Mesendoderm (in vitro differentiated cells): ENCODE data around the gene LCE2D.
"Not testable (repeated sequence)": the region's sequence is repeated elsewhere in the genome, so short reads cannot be mapped to it uniquely, and the experiment has no call there.

Experiments
- DNase-seq: peaks from one replicate; pipeline ENCODE4 v3.0.0; 2013
- H2AK5ac ChIP-seq: 2 replicates; pipeline ENCODE4 v1.6.1; 2013; ENCODE audit warnings: low read length, inconsistent platforms
- H2BK120ac ChIP-seq: 2 replicates; pipeline ENCODE4 v1.6.1; 2013; ENCODE audit warnings: low read depth, mild to moderate bottlenecking, low read length, moderate library complexity, mixed read lengths
- H2BK15ac ChIP-seq: replicated peaks from 2 replicates; pipeline ENCODE4 v1.6.1; 2013; ENCODE audit warnings: low read depth, mild to moderate bottlenecking, moderate library complexity
- H2BK5ac ChIP-seq: 2 replicates; pipeline ENCODE4 v1.6.1; 2013; ENCODE audit warnings: low read length, inconsistent platforms
- H3K18ac ChIP-seq: 2 replicates; pipeline ENCODE4 v1.6.1; 2013; ENCODE audit warnings: mild to moderate bottlenecking, low read length, mixed read lengths
- H3K23ac ChIP-seq: one replicate; pipeline ENCODE4 v1.6.1; 2013; ENCODE audit warnings: low read length
- H3K27ac ChIP-seq: 2 replicates; pipeline ENCODE4 v1.5.1; 2013; ENCODE audit warnings: low read depth, mild to moderate bottlenecking, inconsistent platforms, low read length, moderate library complexity
- H3K27me3 ChIP-seq: 2 replicates; pipeline ENCODE4 v1.6.1; 2013; ENCODE audit warnings: low read length, control low read depth, mild to moderate bottlenecking, inconsistent platforms; ENCODE audit not compliant: insufficient read depth, poor library complexity
- H3K36me3 ChIP-seq: 2 replicates; pipeline ENCODE4 v1.6.1; 2013; ENCODE audit warnings: low read length, inconsistent platforms; ENCODE audit not compliant: control insufficient read depth, insufficient read depth
- H3K4ac ChIP-seq: one replicate; pipeline ENCODE4 v1.6.1; 2013; ENCODE audit warnings: low read depth, mild to moderate bottlenecking, low read length, moderate library complexity
- H3K4me1 ChIP-seq: 2 replicates; pipeline ENCODE4 v1.6.1; 2013; ENCODE audit warnings: low read depth, low read length, inconsistent platforms; ENCODE audit not compliant: control insufficient read depth
- H3K4me2 ChIP-seq: 2 replicates; pipeline ENCODE4 v1.6.1; 2013; ENCODE audit warnings: low read length
- H3K4me3 ChIP-seq: 2 replicates; pipeline ENCODE4 v1.5.1; 2013; ENCODE audit warnings: mild to moderate bottlenecking, low read length
- H3K56ac ChIP-seq: one replicate; pipeline ENCODE4 v1.6.1; 2013; ENCODE audit warnings: low read length
- H3K79me1 ChIP-seq: 2 replicates; pipeline ENCODE4 v1.6.1; 2013; ENCODE audit warnings: low read length, inconsistent platforms
- H3K79me2 ChIP-seq: 2 replicates; pipeline ENCODE4 v1.6.1; 2013; ENCODE audit warnings: mild to moderate bottlenecking, low read length; ENCODE audit not compliant: control insufficient read depth, insufficient read depth
- H3K9ac ChIP-seq: 2 replicates; pipeline ENCODE4 v1.6.1; 2013; ENCODE audit warnings: low read length, inconsistent platforms
- H4K5ac ChIP-seq: one replicate; pipeline ENCODE4 v1.6.1; 2013; ENCODE audit warnings: low read length
- H4K8ac ChIP-seq: one replicate; pipeline ENCODE4 v1.6.1; 2013; ENCODE audit warnings: low read depth, mild to moderate bottlenecking, control low read depth, low read length, moderate library complexity
- WGBS: extraction: QIAGEN DNeasy Blood & Tissue Kit; methylation state at CpG from one replicate; pipeline ENCODE4 v1.1.7; 2013; ENCODE audit warnings: low lambda C conversion rate, missing lambda C conversion rate; ENCODE audit not compliant: insufficient coverage; ENCODE audit errors: extremely low coverage; 5-methylcytosine and 5-hydroxymethylcytosine counted together

The LCE2D gene

GRCh38 chr1:152654110-152654509 lies 9.1 kb upstream of the LCE2D start:
- Histone ChIP-seq H4K8ac (no peak overlapping the region), H3K4ac (no peak overlapping the region), H3K4me3 (no peak overlapping the region), H3K79me2 (no peaks in the 10 kb centered on the region), H3K79me1 (no peaks in the 10 kb centered on the region), H3K4me1 (no peaks in the 10 kb centered on the region), H3K27ac (no peak overlapping the region), H3K4me2 (no peak overlapping the region), H4K5ac (no peak overlapping the region), H3K27me3 (no peaks in the 10 kb centered on the region), H3K18ac (no peak overlapping the region), H2BK15ac (no peak overlapping the region), H2BK120ac (no peak overlapping the region), H2AK5ac (no peak overlapping the region), H3K23ac (no peak overlapping the region), H3K9ac (no peak overlapping the region), H3K36me3 (no peaks in the 10 kb centered on the region), H2BK5ac (no peak overlapping the region), H3K56ac (no peak overlapping the region)
- no CpG with 5 or more reads among the region's 10 CpGs for WGBS
- DNase-seq, result peak; percentile 68

- Histone ChIP-seq H3K18ac (no peak overlapping the region), H3K79me1 (no peaks in the 10 kb centered on the region), H3K79me2 (no peaks in the 10 kb centered on the region), H4K5ac (no peak overlapping the region), H3K56ac (no peak overlapping the region), H3K9ac (no peak overlapping the region), H3K4me1 (no peaks in the 10 kb centered on the region), H3K36me3 (no peaks in the 10 kb centered on the region), H3K23ac (no peak overlapping the region), H2BK15ac (no peak overlapping the region), H2AK5ac (no peak overlapping the region), H3K4me3 (no peak overlapping the region), H3K4ac (no peak overlapping the region), H2BK120ac (no peak overlapping the region), H3K4me2 (no peak overlapping the region), H3K27me3 (no peaks in the 10 kb centered on the region), H3K27ac (no peak overlapping the region), H4K8ac (no peak overlapping the region), H2BK5ac (no peak overlapping the region)
- no peak for DNase-seq
- no CpG with 5 or more reads among the region's 2 CpGs for WGBS
Observed at GRCh38 chr1:152656459-152656858, 6.7 kb upstream of the LCE2D start.

GRCh38 chr1:152657677-152658076 lies 5.5 kb upstream of the LCE2D start:
- Histone ChIP-seq H3K4me1 (no peaks in the 10 kb centered on the region), H3K9ac (no peak overlapping the region), H3K79me2 (no peaks in the 10 kb centered on the region), H4K5ac (no peak overlapping the region), H3K4me3 (no peak overlapping the region), H2BK15ac (no peak overlapping the region), H3K18ac (no peak overlapping the region), H3K27me3 (no peaks in the 10 kb centered on the region), H3K4ac (no peak overlapping the region), H2BK120ac (no peak overlapping the region), H3K56ac (no peak overlapping the region), H3K4me2 (no peak overlapping the region), H3K27ac (no peak overlapping the region), H4K8ac (no peak overlapping the region), H3K23ac (no peak overlapping the region), H3K36me3 (no peaks in the 10 kb centered on the region), H2AK5ac (no peak overlapping the region), H3K79me1 (no peaks in the 10 kb centered on the region), H2BK5ac (no peak overlapping the region)
- no CpG with 5 or more reads among the region's 4 CpGs for WGBS
- DNase-seq, result no peak

- WGBS, result no CpG with 5 or more reads among the region's 3 CpGs
- H3K79me2 ChIP-seq, result no peaks in the 10 kb centered on the region
Observed at GRCh38 chr1:152658649-152659048, 4.5 kb upstream of the LCE2D start.

GRCh38 chr1:152666171-152666570 lies 3.0 kb downstream of the LCE2D start:
- H3K4me2 ChIP-seq, H3K36me3 ChIP-seq, H3K4ac ChIP-seq, H2BK15ac ChIP-seq, H3K4me3 ChIP-seq, H3K27me3 ChIP-seq, H2AK5ac ChIP-seq, H2BK120ac ChIP-seq, H3K27ac ChIP-seq, H4K5ac ChIP-seq, H3K79me1 ChIP-seq, H2BK5ac ChIP-seq, H3K56ac ChIP-seq, H3K9ac ChIP-seq, H3K23ac ChIP-seq, DNase-seq, H3K79me2 ChIP-seq, H4K8ac ChIP-seq, H3K18ac ChIP-seq, H3K4me1 ChIP-seq: not testable (repeated sequence)
- no CpG with 5 or more reads among the region's 1 CpG for WGBS

More at GRCh38 chr1:152658649-152659048, 4.5 kb upstream of the LCE2D start:
- H2BK15ac ChIP-seq, result no peak overlapping the region
- H3K36me3 ChIP-seq, result no peaks in the 10 kb centered on the region
- H3K27ac ChIP-seq, result no peak overlapping the region
- H3K4me3 ChIP-seq, result peak overlapping the region; percentile 6
- no peak overlapping the region for H4K8ac ChIP-seq
- H3K4ac ChIP-seq, result no peak overlapping the region
- H3K4me1 ChIP-seq, result no peaks in the 10 kb centered on the region
- no peak overlapping the region for H2BK5ac ChIP-seq
- DNase-seq, result no peak
- H3K27me3 ChIP-seq, result no peaks in the 10 kb centered on the region
- H2AK5ac ChIP-seq, result no peak overlapping the region
- H4K5ac ChIP-seq, result no peak overlapping the region
- no peak overlapping the region for H3K9ac ChIP-seq
- H3K18ac ChIP-seq, result no peak overlapping the region
- H3K4me2 ChIP-seq, result no peak overlapping the region
- H2BK120ac ChIP-seq, result no peak overlapping the region
- H3K23ac ChIP-seq, result no peak overlapping the region
- H3K79me1 ChIP-seq, result no peaks in the 10 kb centered on the region
- no peak overlapping the region for H3K56ac ChIP-seq

GRCh38 chr1:152667648-152668047 lies 4.5 kb downstream of the LCE2D start:
- no peak overlapping the region for H3K23ac ChIP-seq
- no CpG with 5 or more reads among the region's 5 CpGs for WGBS
- no peak overlapping the region for H3K27ac ChIP-seq

More at GRCh38 chr1:152667648-152668047, 4.5 kb downstream of the LCE2D start:
- Histone ChIP-seq H3K79me2 (no peaks in the 10 kb centered on the region), H3K4ac (no peak overlapping the region), H3K27me3 (no peaks in the 10 kb centered on the region), H2BK5ac (no peak overlapping the region), H3K36me3 (no peaks in the 10 kb centered on the region), H2BK120ac (no peak overlapping the region), H2BK15ac (no peak overlapping the region), H3K9ac (no peak overlapping the region), H2AK5ac (no peak overlapping the region), H4K8ac (no peak overlapping the region), H3K4me3 (no peak overlapping the region), H3K4me2 (no peak overlapping the region), H3K79me1 (no peaks in the 10 kb centered on the region), H3K18ac (no peak overlapping the region), H3K4me1 (no peaks in the 10 kb centered on the region), H4K5ac (no peak overlapping the region), H3K56ac (no peak overlapping the region)
- DNase-seq, result no peak
